Measurements from ENCODE around the gene SDSL.

SDSL gene

DNA sequence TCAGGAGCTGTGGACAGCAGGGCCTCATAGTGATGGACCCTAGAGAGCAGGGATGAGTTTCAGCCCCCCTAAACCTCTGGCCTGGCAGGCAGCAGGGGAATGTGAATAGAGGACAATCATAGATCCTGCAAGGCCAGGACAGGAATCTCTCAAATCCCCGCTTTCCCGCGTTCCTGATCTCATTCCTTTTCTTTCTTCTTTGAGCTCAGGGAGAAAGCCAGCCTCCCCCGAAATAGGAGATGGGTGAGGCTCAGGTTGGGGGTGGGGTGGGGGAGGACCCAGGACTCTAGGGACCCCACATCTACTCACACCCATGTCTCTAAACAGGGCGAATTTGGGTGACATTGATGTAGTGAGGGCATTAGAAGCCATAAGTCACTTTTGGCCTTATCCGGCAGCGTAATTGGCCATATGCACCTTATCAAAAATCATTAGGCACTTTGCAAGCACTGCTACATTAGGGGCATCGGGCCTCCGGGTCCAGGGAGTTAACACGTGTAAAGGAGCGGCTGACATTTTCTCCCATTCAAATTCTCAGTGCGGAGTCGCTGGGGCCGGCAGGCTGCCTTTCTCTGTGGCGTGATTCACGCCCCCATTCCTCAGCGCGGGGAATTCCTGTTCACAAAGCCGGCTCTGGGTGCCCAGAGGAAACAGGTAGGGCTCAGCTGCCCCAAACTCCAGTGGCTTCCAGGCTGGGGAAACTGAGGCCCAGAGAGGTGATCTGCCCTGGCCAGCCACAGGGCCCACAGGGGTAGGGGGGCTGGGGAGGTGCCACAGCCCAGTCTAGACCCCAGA, 48.0 kb downstream of the SDSL start:
- no peak for FAIRE-seq

- FAIRE-seq: no peak
Measured at GRCh38 chr12:113470871-113471618, 48.9 kb downstream of the SDSL start.

DNA sequence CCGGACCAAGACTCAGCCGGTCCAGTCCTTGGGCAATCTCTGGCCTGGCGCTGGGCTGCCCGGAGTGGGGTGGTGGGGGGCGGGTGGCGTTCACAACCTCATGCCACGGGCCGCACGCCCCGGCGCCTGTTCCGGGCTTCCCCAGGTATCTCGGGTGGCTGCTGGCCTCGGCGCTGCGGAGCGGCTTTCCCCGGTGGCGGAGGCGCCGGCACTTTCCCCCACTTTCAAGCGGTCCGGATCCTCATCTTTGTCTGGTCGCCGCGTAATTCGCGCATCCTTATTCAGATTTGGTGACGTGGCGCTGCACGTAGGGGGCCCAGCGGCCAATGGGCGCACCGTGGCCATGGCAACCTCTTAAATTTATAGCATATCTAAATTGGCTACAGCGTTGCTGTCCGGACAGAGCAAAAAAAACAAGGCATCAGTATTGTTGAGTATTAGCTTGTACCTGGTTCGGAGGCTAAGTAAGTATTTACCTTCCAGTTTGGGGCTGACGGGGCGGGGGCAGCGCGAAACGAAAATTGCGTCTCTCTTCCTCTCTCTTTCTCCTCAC, 49.5 kb downstream of the SDSL start, which contains the start of gene LHX5:
Gene LHX5, minus strand, starts transcription at position 253 of the 553 bp plus-strand sequence. CDS start 373 bp downstream, outside the sequence.
- FAIRE-seq: no peak

GRCh38 chr12:113472191-113473121, 50.3 kb downstream of the SDSL start:
- no peak for FAIRE-seq

DNA sequence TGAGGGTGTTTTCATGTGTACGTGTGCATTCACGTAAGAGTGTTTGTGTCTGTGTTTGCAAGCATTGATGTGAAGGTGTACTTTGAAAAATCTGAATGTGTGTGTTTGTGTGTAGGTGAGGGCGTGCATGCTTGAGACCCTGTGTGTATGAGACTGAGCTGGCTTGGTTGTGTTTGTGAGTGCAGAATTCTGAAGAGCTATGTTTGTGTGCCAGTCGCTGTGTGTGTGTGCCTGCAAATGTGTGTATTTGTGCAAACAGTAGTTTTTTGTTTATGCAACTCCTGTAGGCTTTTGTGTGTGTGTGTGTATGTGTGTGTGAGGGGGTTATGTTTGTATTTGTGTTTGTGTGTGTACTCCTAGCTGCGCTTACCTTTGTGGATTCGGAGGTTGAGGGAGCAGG, 51.2 kb downstream of the SDSL start:
- FAIRE-seq: no peak

DNA sequence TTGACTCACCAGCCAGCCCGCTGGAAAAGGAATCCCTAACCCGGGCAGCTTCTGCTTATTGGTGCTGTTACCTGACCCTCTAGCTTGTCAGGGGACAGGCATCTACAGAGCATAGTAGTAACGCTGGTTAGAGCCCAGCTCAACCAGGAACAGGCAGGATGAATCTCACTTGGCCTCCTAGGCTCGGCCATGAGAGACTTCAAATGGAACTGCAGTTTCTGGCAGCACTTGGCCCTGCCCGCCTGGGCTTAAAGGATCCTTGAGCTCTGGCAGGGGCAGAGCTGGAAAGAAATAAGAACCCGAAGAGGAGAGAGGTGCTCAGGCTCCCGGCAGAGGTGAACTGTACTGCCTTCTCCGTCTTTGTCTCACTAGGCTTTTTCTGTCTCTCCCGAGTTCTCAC, 51.8 kb downstream of the SDSL start:
- no peak for FAIRE-seq

DNA sequence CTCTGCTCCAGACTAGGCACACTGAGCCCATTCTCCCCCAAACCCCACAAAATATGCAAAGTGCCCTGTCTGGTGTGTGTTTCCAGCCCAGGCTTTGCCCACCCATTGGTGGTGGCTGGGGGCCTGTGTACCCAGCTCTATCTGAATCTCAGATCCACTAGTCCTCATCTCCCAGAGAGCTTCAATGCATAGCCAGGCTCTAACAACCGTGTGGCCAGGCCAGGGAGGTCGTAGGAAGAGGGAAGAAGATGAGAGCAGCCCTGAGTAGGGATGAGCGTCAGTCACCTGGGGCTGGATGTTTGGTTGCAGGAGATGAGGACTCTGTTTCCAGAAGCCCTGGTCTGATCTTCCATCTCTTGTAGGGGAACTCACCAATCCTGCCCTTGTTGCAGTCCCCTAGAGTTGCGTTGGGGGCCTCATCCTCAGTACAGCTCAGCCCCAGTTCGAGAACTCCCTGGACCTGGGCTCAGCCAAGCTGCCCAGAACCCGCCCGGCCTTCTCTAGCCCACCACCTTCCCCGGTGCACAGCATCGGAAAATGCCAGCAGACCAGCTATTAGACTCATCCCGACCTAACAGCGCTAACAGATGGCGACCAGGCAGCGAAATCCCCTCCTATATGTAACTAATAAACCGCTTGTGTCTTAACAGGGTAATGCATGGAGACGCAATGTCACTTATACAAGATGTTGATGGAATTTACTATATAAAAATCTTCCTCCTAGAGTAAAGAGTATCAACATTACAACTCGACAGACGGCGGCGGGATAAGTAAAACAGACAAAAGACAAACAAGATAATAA, 52.7 kb downstream of the SDSL start:
- no peak for FAIRE-seq

DNA sequence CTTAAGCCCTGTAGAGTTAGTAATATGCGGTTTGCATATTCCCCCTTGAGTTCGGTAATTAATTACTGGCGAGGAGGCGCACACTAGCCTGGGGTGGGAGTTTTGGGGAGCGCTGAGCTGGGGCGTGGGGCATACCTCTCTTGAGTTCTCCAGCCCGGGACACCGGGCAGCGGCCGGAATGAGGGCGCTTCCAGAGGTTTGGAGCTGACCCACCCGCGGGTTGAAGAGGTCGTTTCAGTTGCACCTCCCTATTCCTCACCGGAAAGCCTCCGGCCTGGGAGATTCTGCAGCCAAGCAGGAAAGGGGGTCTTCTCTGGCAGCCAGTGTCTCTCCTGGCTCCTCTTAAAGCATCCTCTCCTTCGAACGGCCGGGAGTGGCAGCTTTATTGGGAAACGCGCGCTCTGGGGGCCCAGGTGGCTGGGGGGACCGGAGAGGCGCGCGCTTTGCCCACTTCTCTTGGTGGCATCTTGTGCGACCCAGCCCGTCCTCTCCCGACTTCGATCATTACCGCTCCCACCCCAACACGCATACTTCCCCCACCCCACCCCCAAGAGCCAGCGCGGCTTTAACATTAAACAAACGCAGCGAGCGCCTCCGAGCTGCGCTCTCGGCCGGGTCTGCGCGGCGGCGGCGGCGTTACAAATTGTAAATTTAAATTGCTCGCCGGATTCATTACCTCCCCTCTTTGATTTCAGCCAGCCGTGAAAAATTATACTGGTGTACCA, 53.4 kb downstream of the SDSL start:
- no peak for FAIRE-seq

DNA sequence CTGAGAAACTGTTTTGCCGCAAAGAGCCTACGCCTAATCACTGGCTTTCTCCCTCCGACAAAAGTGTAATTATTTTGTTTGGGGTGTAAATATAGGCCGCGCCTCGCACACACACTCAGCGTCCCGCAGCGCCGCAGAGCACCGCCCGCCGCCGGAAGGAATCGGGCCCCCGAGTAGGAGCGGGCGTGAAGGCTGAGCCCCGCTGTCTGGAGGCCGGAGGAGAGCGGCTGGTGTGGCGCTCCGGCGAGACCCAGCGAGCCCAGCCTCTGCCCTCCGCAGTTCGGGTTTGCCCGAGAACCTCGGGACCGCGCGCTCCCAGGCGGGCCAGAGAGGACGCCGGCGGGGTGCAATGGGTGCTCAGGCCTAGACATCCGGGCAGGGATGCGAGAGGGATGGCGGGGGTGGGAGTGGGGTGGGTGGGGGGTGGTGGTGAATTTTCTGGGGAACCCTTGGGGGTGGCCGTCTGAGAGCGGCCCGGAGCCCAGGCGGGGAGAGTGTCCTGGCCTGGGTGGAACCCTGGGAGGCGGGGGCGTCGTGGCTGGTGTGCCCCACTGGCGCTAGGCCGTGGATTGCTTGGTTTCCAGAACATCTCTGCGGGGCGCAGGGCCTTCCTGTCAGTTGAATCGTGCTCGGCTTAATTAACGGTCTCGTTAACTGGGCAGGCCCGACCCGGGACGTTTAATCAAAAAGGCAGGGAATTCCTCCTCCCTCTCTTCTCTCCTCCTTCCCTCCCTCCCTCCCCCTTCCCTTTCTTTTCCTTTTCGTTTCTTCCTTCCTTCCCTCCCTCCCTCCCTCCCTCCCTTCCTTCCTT, 54.2 kb downstream of the SDSL start:
- FAIRE-seq: no peak

- no peak for FAIRE-seq
Measured at GRCh38 chr12:113477171-113477841, 55.1 kb downstream of the SDSL start.

- no peak for FAIRE-seq
Measured at GRCh38 chr12:113477842-113478215, 55.6 kb downstream of the SDSL start.

- FAIRE-seq: no peak
Measured at GRCh38 chr12:113478351-113479011, 56.3 kb downstream of the SDSL start.

DNA sequence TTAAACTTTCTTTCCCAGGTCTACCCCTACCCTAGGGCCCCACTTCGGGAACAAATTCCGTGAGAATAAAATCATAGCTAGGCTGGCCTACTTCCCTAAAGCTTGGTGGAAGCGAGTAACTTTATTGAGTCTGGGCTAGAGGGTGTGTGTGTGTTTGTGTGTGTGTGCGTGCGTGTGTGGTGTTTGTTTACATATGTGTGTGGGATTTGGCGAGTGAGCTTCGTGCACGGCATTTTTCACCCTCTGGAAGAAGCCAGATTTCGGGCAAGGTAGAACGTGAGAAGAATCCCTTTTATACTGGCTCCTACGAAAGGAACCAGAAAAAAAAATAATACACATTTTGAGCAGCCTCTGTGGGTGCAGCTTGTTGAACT, 57.0 kb downstream of the SDSL start:
- no peak for FAIRE-seq

DNA sequence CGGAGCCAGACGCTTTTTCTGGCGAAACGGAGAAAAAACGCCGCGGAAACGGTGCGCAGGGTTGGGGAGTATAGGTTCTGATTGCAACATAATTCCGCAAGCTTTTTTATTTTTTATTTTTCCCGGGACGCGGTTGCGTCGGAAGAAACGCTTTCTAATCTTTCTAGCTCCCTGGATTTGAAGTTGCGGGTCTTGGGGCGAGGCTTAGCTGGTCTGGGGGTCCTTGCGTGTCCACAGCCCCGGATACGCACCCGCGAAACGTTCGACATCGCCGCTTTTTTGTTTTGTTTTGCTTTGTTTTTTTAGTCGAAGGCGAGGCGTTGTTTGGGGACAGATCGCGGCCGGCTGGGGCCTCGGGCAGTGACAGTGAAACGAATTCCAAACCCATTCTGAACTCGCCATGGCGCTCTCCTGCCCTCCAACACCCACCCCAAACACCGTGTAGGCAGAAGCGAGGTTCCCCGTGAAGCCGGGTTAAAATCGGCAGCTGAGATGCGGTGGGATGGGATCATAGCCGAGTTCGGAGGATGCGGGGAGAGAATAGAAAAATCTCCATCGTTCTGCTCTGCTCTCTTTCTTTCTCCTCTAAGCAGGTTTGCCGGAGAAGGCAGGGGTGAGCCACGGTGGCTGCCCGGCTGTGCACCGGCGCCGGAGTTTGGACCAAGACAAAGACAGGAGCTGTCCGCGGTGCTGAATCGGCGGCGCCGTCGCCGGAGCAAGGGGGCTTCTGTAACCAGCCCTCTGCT, 57.6 kb downstream of the SDSL start:
- FAIRE-seq: no peak

GRCh38 chr12:113480336-113480971, 58.3 kb downstream of the SDSL start:
- FAIRE-seq: no peak

DNA sequence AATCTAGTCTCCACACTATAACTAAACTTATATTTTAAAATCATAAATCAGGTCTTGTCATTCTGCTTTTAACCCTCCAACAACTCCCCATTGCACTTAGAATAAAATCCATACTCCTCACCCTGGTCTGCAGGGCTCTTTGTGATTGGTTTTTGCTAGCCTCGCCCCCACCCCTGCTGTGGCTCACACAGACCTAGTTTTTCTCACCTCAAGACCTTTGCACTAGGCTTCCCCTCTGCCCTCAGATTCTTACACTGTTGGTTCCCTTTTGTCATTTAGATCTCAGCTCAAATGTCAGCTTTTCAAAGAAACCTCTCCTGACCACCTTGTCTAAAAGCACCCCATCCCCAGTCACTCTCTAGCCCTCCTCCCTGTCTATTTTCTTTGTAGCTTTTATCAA, 60.2 kb downstream of the SDSL start:
- no peak for FAIRE-seq

DNA sequence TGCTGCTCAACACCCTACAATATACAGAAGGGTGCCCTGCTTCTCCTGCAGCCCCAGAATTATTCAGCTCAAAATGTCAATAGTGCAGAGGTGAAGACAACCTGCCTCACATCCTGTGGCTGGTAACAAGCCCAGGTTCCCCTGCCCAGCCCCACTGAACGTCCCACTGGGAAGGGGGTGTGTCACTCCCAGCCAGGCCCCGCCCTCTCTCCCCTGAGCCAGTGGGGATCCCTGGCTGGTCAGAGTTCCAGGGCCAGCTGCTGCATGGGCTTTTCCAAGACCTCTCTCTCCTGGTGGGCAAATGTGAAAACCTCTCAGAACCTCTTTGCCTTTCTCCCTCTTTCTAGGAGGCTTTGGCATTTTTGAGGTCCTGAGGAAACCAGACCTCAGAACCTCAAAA, 63.1 kb downstream of the SDSL start:
- no peak for FAIRE-seq

GRCh38 chr12:113486722-113487121, 64.5 kb downstream of the SDSL start:
- no peak for FAIRE-seq
